ENCODE results near the gene NID2.

Gene NID2

GRCh38 chr14:52108823-52109222, 40.0 kb upstream of the NID2 start:
- no peaks in the 10 kb centered on the region for H3K27me3 ChIP-seq (ENCODE audit: control insufficient read depth, low read length)
- H3K79me2 ChIP-seq (ENCODE audit: control insufficient read depth, low read length) = no peaks in the 10 kb centered on the region
- no peaks in the 10 kb centered on the region for H4K20me1 ChIP-seq (ENCODE audit: control insufficient read depth, insufficient read depth, low read depth, low read length)
- no peaks in the 10 kb centered on the region for H3K36me3 ChIP-seq (ENCODE audit: control insufficient read depth, low read length)
- no peak overlapping the region for H3K27ac ChIP-seq (ENCODE audit: low read depth, low read length)
- H3K4me2 ChIP-seq (ENCODE audit: low read length) = no peak overlapping the region
- H3K9me3 ChIP-seq (ENCODE audit: control insufficient read depth, insufficient read depth, low read length) = no peaks in the 10 kb centered on the region
- H3F3A ChIP-seq (ENCODE audit: control insufficient read depth, insufficient read depth) = no peaks in the 10 kb centered on the region
- TF ChIP-seq, protein P1, sequence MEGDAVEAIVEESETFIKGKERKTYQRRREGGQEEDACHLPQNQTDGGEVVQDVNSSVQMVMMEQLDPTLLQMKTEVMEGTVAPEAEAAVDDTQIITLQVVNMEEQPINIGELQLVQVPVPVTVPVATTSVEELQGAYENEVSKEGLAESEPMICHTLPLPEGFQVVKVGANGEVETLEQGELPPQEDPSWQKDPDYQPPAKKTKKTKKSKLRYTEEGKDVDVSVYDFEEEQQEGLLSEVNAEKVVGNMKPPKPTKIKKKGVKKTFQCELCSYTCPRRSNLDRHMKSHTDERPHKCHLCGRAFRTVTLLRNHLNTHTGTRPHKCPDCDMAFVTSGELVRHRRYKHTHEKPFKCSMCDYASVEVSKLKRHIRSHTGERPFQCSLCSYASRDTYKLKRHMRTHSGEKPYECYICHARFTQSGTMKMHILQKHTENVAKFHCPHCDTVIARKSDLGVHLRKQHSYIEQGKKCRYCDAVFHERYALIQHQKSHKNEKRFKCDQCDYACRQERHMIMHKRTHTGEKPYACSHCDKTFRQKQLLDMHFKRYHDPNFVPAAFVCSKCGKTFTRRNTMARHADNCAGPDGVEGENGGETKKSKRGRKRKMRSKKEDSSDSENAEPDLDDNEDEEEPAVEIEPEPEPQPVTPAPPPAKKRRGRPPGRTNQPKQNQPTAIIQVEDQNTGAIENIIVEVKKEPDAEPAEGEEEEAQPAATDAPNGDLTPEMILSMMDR (IDR thresholded peaks at IDR 0.05; ENCODE audit: low read depth, low read length, poor library complexity, severe bottlenecking) = no peak
- no peak overlapping the region for H3K4me3 ChIP-seq (ENCODE audit: low read length)
- H3K9me2 ChIP-seq (replicated peaks; ENCODE audit: control insufficient read depth, low read length) = no peaks in the 10 kb centered on the region
- no peaks in the 10 kb centered on the region for H3K4me1 ChIP-seq (ENCODE audit: control insufficient read depth, low read length)

DNA sequence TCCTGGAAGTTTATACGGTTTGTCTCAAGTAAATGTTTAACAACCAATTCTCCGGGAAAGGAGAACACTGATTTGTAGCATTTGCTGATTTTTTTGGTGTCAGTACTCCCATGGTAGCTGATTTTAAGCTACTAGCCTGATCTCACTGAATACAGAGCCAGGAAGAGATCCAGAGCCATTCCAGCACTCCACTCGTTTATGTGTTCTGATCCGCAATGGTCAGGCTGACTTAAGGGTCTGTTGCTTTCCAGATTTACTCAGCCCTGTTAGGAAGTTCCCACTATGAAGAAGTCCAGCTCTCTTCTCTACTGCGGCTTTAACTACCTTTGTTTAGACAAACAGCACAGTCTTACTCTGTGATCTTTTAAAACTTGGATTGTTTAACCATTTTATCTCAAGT, 38.0 kb upstream of the NID2 start:
- H3K4me3 ChIP-seq (ENCODE audit: low read length) = no peak overlapping the region
- H3K79me2 ChIP-seq (ENCODE audit: control insufficient read depth, low read length) = no peaks in the 10 kb centered on the region
- H3K27me3 ChIP-seq (ENCODE audit: control insufficient read depth, low read length) = no peaks in the 10 kb centered on the region
- no peaks in the 10 kb centered on the region for H3K36me3 ChIP-seq (ENCODE audit: control insufficient read depth, low read length)
- no peaks in the 10 kb centered on the region for H3K4me1 ChIP-seq (ENCODE audit: control insufficient read depth, low read length)
- H4K20me1 ChIP-seq (ENCODE audit: control insufficient read depth, insufficient read depth, low read depth, low read length) = no peaks in the 10 kb centered on the region
- no peak for TF ChIP-seq EZH2phosphoT487 (IDR thresholded peaks at IDR 0.05; ENCODE audit: borderline replicate concordance, low read length)
- TF ChIP-seq, protein P1 (IDR thresholded peaks at IDR 0.05; ENCODE audit: low read depth, low read length, poor library complexity, severe bottlenecking) = no peak
- no peaks in the 10 kb centered on the region for H3K9me3 ChIP-seq (ENCODE audit: control insufficient read depth, insufficient read depth, low read length)
- H3K9me2 ChIP-seq (replicated peaks; ENCODE audit: control insufficient read depth, low read length) = no peaks in the 10 kb centered on the region
- H3F3A ChIP-seq (ENCODE audit: control insufficient read depth, insufficient read depth) = no peaks in the 10 kb centered on the region
- H3K4me2 ChIP-seq (ENCODE audit: low read length) = no peak overlapping the region
- no peak overlapping the region for H3K27ac ChIP-seq (ENCODE audit: low read depth, low read length)

DNA sequence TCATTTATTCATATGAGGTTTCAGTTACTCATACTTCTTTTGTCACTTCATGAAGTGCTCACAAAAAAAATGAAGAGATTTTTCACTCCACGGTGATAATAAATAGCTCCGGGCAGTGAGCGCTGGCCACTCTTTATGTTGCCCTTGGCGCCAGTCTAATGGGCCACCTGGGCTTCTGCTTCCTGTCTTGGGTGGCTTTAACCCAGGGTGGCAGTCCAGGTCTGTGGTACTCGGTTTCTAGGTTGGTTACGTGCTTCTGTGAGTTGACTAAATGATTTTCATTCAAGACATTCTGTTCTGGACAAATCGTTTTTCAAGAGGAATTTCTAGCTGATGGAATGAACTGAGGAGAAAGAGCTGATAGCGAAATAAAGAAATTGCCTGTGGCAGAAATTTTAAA, 34.6 kb upstream of the NID2 start:
- no peaks in the 10 kb centered on the region for H3K79me2 ChIP-seq (ENCODE audit: control insufficient read depth, low read length)
- H3K9me3 ChIP-seq (ENCODE audit: control insufficient read depth, insufficient read depth, low read length) = no peaks in the 10 kb centered on the region
- H3K9me2 ChIP-seq (replicated peaks; ENCODE audit: control insufficient read depth, low read length) = 0 out of 2 replicates have a peak, but pooled peaks cover 2% of the 10 kb centered on the region
- no peak overlapping the region for H3K27ac ChIP-seq (ENCODE audit: low read depth, low read length)
- H4K20me1 ChIP-seq (ENCODE audit: control insufficient read depth, insufficient read depth, low read depth, low read length) = no peaks in the 10 kb centered on the region
- no peak for TF ChIP-seq EZH2phosphoT487 (IDR thresholded peaks at IDR 0.05; ENCODE audit: borderline replicate concordance, low read length)
- TF ChIP-seq, protein P1 (IDR thresholded peaks at IDR 0.05; ENCODE audit: low read depth, low read length, poor library complexity, severe bottlenecking) = no peak
- H3K4me2 ChIP-seq (ENCODE audit: low read length) = no peak overlapping the region
- no peak overlapping the region for H3K4me3 ChIP-seq (ENCODE audit: low read length)
- no peaks in the 10 kb centered on the region for H3K4me1 ChIP-seq (ENCODE audit: control insufficient read depth, low read length)
- H3F3A ChIP-seq (ENCODE audit: control insufficient read depth, insufficient read depth) = no peaks in the 10 kb centered on the region
- H3K27me3 ChIP-seq (ENCODE audit: control insufficient read depth, low read length) = no peaks in the 10 kb centered on the region
- no peaks in the 10 kb centered on the region for H3K36me3 ChIP-seq (ENCODE audit: control insufficient read depth, low read length)

GRCh38 chr14:52095794-52096193, 26.9 kb upstream of the NID2 start:
- Histone ChIP-seq H3K4me2 (ENCODE audit: low read length) (no peak overlapping the region), H3K36me3 (ENCODE audit: control insufficient read depth, low read length) (no peaks in the 10 kb centered on the region), H3K27me3 (ENCODE audit: control insufficient read depth, low read length) (peaks cover 3% of the 10 kb centered on the region), H3K9me3 (ENCODE audit: control insufficient read depth, insufficient read depth, low read length) (no peaks in the 10 kb centered on the region), H3K27ac (ENCODE audit: low read depth, low read length) (no peak overlapping the region), H3K79me2 (ENCODE audit: control insufficient read depth, low read length) (no peaks in the 10 kb centered on the region), H3K4me3 (ENCODE audit: low read length) (no peak overlapping the region), H3K9me2 (replicated peaks; ENCODE audit: control insufficient read depth, low read length) (no peaks in the 10 kb centered on the region; the same call in 1 of the 2 replicates), H4K20me1 (ENCODE audit: control insufficient read depth, insufficient read depth, low read depth, low read length) (no peaks in the 10 kb centered on the region), H3F3A (ENCODE audit: control insufficient read depth, insufficient read depth) (no peaks in the 10 kb centered on the region), H3K4me1 (ENCODE audit: control insufficient read depth, low read length) (no peaks in the 10 kb centered on the region)
- TF ChIP-seq, protein P1 (IDR thresholded peaks at IDR 0.05; ENCODE audit: low read depth, low read length, poor library complexity, severe bottlenecking) = no peak
- no peak for TF ChIP-seq EZH2phosphoT487 (IDR thresholded peaks at IDR 0.05; ENCODE audit: borderline replicate concordance, low read length)

Data from DOHH2 (cell line).